Stimulated activated CD8-positive, alpha-beta memory T cell treated with anti-CD3 and anti-CD28 coated beads, Interleukin-7, amount 100 ng/mL, for 1 hour (primary cell): ENCODE results near the gene MREG.
"Not testable (repeated sequence)": the region's sequence is repeated elsewhere in the genome, so short reads cannot be mapped to it uniquely, and the experiment has no call there.

ENCODE experiments used
- DNase-seq, 2 donors: peaks; one replicate each; pipeline ENCODE4 v3.0.0-alpha.2; 2020; ENCODE audit warnings: low read depth in 2 of 2

Gene MREG

DNA sequence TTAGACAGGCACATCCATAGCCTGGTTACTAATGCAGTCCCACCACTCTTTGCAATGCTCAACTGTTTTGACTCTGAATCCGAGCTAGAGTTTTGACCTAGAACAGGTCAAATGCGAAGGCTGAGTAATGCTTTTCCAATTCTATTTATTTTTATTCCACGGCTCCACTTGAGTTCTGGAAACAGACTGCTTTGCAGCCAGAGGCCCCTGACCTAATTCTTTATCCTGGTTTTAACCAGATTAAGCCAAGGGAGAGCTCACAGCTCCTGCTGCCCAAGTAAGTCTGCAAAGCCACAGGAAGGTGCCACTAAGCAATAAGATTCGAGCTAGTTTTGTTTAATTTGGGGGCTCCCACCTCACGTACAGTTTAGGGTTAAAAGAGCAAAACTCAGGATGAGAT is 51.4 kb downstream of the MREG start:
- DNase-seq: no peak

DNA sequence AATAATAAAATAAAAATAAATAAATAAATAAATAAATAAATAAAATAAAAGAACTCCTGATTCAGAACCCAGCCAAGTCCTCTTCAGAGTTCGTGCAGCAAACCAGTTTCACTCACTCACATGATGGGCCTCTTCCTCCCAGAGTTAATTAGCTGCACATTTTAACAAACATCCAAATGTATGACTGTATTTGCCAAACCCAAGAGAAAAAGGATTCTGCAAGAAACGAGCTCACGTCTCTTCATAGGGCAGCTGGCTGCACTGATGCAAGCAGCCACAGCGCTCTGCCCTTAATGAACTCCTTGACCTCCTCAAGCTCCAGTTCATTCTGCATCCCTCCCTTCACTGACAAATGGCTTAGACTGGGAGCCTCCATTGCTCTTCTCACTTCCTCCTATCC is 55.1 kb downstream of the MREG start:
- DNase-seq: no peak

DNA sequence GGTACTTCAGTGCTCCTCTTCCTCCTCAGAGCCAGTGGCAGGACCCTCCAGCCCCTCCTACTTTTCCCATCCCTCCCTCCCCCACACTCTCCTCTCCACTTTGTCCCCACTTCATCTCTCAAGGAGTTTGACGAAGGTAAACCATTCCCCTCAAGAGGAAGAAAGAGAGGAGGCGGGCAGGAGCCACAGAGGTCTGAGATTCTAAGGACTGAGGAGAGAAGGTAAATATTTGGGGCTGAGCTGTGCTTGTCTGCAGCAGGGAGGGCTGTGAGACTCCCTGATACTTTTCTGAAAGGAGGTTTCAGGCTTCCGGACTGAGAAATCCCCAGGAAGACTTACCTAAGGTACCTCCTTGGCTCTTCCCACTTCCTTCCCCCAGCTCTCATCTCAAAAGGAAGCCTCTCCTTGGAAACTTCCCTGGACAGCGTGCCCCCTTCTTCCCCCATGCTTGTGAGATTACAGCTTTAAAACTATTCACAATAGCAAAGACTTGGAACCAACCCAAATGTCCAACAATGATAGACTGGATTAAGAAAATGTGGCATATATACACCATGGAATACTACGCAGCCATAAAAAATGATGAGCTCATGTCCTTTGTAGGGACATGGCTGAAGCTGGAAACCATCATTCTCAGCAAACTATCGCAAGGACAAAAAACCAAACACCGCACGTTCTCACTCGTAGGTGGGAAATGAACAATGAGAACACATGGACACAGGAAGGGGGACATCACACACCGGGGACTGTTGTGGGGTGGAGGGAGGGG is 55.8 kb downstream of the MREG start:
- not testable (repeated sequence) for DNase-seq

DNA sequence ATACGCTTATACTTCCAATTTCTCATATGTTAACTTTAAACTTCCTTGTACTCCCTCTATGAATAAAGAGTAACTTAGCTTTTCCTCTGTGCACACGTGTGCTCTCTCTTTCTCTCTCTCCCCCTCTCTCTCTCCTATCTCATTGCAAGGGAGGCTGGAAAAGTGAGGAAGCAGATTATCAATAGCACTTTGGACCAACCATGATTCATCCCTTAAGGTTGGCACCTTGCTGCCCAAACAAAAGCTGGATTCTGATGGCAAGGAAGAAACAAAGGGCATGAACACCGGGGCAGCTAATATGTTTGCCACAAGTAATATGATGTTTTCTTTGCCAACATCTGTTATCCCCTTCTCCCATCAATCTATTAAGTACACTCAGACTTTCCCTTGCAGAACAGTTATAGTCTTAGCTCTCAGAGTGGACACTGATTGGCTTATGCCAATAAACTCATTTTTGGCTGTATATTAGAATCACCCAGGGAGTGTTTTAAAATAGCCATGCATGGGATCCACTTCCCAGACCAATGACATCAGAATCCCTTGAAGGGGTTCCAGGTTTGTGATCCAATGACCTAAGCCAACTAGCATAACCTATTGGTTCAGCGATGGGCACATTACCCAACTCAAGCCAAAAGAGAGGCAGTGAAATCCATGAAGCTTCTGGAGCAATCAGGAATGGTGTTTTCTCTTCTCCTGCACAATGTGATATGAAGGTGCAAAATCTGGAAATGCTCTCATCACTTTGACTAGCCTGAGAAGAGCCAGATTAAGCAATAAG is 60.3 kb downstream of the MREG start:
- DNase-seq: no peak

DNA sequence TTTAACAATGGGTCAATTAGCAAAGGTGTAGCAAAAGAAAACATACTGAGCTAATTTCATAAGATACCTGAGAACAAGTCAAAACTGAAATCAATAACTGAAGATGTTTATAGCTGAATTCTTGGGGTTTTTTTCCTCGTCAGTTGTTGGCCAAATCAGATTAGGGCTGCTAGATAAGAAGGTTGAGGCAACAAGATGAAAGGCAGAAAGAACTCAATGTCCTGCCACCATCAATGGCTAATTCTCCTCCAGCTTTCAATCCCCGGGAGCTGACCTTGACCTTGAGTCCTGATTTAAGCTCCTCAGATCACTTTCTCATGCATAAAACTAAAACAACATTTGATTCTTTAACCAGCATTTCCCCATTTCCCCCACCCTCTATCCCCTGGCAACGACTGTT is 61.8 kb downstream of the MREG start:
- DNase-seq: no peak

DNA sequence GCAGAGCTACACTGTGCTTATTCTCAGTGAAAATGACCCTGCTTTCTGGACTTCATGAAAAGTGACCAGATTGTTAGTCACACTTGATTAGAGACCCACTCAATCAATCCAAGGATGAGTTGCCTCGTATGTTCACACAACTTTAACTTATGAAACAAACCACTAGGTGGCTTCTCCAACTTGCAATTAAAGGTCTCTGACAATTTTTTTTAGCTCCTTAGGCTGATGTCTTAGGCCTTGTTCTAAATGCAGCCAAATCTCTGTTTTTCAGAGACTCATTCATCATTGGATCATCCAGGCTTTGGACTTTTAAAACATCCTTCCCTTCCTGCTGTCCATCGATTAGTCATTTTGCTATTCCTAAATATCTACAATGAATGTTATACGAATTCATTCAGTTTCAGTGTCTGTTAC is 63.4 kb downstream of the MREG start:
- DNase-seq: no peak

DNA sequence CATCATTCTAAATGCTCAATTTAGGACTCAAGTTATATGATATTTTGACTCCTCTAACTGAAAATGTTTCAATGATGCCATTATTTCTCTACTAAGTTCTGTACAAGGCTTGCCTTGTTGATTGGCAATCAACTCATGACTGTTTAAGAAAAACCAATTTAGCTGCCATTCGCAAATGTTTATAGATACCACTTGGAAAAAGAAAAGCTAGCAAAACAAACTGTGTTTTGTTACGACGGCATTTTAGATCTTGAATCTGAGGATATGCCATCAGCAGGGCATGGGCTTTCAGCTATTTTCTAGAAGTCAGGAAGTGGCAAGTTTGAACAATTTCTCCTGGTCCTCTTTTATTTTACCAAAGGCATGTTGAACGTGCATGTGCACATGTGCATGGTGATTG is 65.3 kb downstream of the MREG start:
- no peak for DNase-seq

DNA sequence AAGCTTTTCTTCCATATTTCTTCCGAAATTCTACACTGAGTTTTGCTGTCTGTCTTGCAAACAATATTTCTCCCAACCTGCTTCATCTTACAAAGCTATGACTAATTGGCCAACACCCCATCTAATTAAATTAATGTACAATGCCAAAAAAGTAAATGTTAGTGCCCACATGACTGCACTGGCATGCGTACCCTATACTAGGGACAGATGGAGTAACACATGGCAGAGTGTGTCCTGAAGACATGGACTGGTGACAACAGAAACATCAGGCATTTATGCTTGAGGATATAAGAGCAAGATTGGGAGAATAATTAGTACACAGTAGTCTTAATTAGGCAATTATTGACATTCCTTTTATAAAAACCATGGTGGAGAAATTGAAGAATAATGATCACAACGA is 66.8 kb downstream of the MREG start:
- DNase-seq: no peak

DNA sequence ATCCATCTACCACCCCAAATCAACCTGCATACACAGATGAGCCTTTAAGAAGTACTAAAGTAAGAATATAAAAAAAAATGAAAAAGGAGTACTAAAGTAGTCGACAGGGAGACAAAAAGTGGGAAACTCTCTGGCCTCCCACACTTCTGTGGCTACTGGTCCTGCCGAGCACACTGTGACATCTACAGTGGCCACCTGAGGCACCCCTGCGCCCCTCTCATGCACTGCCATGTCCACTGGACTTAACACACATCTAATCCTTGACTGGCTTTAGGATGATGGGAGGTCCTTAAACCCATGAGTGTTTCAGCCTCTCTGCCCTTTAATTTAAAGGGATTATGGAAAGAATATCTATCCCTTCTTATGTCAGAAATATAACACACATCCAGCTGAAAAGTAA is 71.2 kb downstream of the MREG start:
- DNase-seq: no peak

DNA sequence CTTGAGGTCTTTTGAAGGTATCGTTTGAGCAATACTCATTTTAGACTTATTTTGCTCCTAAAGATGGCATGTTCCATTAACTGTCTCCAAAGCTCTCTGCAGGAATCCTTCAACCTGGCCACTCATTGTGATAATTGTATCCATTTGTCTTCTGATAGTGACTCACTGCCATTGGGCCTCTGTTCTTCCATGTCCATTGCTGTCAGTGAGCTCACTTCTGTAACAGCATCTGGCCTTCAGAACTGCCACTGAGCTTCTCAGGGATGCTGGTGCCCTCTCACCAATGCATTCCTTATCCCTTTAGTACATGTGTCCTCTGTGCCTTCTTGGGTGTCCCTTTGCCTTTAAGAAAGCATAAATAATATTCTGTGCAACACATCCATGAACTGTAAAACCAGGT is 71.6 kb downstream of the MREG start:
- no peak for DNase-seq

DNA sequence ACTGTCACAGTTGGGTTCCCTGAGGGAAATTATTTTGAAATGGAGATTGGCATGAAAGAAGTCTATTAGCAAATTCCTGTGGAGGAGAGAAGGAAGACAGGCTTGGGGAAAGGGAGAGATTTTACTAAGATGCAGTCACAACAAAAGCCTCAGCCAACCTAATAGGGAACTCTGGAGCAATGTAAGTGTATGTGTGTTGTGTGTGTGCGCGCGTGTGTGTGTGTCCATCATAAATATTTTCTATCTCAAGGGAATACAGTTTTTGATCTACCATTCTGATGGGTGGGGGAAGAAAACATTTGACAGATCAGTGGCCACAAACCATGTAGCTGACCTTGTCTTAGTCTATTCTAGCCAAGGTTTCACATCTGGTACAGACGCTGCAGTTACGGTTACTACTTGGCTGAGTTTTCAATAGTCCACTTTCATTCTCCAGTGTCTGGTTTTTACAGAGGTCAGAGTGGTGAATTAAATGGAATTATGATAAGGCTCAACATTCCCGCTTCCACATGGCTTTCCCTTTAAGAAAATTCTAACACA is 72.6 kb downstream of the MREG start:
- DNase-seq: no peak

DNA sequence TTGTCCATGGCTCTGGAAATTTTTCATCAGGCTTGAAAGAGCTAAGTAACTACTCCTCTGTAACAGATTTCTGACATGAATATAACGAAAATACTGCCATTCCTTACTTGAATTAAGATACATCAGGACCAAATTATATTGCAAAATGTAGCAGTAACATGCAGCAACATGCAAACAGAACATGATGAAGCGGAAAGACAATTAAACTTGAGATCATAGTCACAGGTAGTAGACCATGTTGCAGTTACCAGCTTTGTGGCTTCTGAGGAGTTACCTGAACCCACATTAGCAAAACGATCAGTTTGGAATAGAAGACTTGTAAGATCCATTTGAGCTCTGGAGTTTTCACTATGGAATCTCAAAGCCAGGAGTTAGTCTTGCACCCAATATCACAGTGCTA is 76.2 kb downstream of the MREG start:
- DNase-seq: no peak

DNA sequence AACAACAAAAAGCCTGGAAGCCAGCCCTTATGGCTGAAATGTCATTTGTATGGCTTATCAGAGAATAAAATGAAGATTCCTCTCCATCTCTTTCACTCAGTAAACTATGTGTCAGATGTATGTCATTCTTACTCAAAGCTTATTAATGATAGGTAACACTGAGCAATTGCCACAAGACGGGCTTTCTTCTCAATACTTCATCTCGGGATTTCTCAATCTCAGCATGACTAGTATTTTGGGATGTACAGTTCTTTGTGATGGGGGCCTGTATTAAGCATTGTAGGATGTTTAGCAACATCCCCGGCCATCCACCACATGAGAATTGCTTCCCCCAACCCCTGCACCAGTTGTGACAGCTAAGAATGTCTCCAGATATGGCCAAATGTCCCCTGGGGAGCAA is 80.2 kb downstream of the MREG start:
- DNase-seq: no peak

DNA sequence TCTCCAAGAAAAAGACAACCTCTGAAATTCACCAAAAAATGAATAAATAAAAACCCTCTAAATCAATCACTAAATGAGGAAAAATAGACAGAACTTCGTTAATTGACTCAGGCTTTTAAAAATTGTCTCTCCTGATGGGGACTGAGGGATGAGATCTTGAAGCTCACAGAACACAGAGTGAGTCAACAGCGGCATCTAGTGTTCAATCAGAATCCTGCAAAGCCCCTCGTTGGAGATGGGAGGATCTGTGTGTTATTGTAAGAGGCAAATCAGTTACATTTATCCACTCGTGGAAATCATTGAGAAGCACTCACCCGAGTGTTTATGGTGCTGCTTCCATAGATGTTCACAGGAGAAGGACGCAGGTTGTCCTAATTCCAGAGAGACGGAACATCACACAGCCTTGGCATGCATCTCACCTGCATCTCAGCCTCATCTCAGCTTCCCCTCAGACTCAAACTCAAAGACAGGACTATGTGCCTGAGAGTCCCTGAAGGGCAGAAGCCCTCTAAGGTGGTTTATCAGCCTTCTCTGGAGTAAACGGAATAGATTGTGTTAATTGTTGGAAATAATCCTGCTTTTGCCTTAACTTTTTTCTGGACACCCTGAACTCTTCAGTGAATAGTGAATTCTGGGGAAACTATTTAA is 82.0 kb downstream of the MREG start:
- DNase-seq: peak in 1 of 2 donors; percentile 16

DNA sequence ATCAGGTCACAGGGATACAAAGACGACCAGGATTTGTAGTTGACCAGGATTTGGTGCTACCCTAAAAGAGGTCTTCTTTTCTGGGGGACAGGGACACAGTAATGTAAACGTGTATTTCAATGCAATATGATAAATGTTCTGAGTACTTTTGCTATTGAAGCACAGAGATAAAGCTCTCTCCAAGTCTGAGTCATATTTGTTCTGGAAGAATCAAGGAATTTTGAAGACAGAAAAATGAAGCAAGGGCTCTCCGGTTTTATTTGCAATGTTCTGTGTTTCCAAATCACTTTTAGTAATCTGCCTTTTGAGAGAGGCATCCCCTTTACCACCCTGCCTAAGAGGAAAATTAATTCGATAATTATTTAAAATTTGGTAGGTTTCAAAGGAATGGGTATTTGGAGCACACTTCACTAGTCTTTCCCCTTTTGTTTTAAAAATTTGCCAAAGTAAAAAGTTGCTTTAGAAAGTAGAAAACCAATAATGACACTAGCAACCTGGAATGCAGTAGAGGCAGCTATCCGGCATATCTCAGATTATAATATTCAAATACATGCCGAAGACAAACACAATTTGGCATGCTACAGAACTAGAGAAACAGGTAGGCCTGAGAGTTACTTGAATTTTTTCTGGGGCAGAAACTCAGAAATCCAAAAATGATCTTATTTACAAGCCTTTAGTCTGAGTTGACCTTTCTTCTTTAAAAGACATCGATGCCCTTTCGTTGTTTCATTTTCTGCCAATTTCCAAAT is 82.7 kb downstream of the MREG start:
- DNase-seq: no peak

DNA sequence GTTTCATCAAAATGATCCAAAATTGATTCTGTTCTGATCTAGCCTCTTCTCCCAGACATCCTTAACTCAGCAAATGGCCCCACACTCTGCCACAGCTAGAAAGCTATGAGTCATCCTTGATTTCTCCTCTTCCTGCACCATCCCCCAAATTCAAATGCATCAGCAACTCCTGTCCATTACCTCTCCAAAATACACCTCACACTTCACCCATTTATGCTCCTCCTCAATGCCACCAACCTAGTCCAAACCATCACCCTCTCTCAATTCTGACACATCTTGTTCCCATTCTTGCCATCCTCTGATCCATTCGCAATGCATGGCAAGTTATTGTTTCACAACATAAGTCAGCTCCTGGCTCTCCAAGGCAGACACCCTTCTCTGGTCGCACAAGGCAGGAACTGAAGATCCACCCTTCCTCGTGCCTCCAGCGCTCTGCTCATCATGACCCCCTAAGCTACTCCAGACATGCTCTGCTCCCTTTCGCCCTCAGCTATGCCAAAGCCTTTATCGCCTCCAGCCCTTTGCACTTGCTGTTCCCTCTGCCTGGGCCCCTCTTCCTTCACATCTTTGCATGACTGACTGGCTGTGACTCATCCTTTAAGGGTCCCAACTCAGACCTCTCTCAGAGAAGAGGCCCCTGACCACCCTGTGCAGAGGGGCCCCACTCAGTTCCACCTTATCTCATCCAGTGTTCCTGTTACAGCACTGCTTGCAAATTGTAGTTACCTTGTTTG is 83.6 kb downstream of the MREG start:
- DNase-seq: no peak

DNA sequence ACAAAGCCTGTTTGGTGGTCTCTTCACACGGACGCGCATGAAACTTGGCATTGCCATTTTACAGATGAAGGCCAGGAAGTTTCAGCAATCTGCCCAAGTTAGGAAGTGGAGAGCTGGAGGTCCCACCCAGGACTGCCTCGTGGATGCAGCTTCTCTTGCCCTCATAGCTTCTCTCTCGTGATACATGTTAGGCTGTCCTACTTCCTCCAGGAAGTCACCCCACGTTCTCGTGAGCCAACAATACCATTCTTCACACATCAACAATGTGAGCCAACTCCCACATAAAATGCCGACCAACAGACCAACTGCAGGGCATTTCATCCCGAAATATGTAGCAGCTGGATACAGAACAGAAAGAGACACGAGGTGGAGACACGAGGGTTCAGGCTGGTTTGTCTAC is 85.3 kb downstream of the MREG start:
- DNase-seq: no peak

DNA sequence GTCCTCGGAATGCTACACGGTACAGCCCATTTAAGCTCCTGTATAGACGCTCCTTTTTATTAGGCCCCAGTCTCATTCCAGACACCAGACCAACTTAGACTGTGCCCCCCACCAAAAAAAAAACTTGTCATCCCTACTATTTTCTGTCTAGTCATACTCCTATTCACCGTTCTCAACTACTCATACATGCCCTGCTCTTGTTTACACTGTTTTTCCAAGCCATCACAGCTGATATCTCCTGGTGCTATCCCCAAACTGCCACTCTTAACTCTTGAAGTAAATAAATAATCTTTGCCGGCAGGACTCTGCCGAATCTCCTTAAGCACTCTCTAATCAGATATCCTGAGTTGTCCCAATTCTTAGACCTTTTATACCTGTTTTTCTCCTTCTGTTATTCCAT is 86.4 kb downstream of the MREG start:
- not testable (repeated sequence) for DNase-seq

DNA sequence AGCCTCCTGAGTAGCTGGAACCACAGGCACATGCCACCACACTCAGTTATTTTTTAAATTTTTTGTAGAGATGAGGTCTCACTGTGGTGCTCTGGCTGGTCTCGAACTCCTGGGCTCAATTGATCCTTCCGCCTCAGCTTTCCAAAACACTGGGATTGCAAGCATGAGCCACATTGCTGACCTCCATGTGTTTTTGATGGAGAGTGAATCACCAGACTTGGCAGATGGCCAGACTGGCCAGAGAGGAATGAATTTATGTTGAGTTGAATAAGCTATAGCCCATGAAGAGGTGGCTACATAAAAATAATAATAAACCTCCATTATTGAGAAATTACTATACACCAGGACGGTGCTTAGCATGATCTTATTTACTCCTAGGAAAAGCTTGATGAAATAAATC is 91.5 kb downstream of the MREG start:
- DNase-seq: no peak

DNA sequence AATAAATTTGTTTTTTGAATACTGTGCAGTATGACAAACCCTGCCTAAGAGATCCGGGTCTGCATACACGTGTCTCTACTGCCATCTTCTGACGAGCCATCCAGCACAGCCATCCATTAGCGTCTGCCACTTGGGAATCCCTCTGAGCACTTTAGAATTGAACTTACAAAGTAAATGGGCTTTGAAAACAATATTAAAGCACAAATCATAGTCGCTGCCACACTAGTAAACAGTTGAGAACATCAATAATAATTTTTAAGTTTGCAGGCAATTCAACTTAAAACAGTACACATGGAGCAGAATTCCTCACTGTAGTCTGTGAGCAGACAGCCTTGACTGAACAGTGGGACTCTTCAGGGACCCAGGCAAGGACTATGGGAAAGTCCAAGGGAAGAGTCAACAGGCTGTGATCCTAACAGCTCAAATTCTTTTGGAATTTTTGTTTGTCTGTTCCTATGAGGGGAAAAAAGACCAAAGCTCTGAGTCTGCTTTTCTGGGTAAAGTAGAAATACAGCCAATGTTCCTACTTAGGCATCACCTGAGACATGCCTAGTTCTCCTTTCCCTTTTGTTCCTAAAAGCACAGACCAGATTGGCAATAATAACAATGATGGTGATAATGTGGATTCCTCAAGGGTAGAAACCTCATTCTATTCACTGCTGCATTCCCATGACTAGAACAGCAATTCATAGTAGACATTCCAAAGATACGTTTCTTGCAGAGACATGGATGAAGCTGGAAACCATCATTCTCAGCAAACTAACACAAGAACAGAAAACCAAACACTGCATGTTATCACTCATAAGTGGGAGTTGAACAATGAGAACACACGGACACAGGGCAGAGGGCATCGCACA is 92.9 kb downstream of the MREG start:
- peak in 1 of 2 donors; percentile 26 for DNase-seq
